ENCODE results near the gene RAB29. TPM values are rescaled to one million over a fixed set of nuclear protein-coding genes. Genes with fewer than 3 reads are reported as not detected.

RAB29 gene
- total RNA-seq, 4 donors from 2014 or later: 17.0 to 74.8 (median 43.4) TPM

- no peaks in the 10 kb centered on the region for H3K27me3 ChIP-seq
- whole genome bisulfite sequencing, 2 donors (ENCODE audit: low coverage in 1 of 2): 80 to 91% methylated on average over 2 of the region's 2 CpGs
- no peaks in the 10 kb centered on the region for H3K9me3 ChIP-seq
- H3K4me3 ChIP-seq: no peak overlapping the region
- no peak for TF ChIP-seq EP300 (IDR thresholded peaks at IDR 0.05)
- no peak for TF ChIP-seq POLR2A (IDR thresholded peaks at IDR 0.05)
- TF ChIP-seq POLR2AphosphoS5 (IDR thresholded peaks at IDR 0.05): no peak
- no peak for TF ChIP-seq CTCF (IDR thresholded peaks at IDR 0.05)
- H3K27ac ChIP-seq: no peak overlapping the region
- peaks cover 0 to 6% (median 0%) of the 10 kb centered on the region in 3 donors for H3K4me1 ChIP-seq
- no peak for ATAC-seq
- peaks cover 0 to 3% of the 10 kb centered on the region in 2 donors for H3K36me3 ChIP-seq
Measured at GRCh38 chr1:205764578-205764977, 10.7 kb downstream of the RAB29 start.

DNA sequence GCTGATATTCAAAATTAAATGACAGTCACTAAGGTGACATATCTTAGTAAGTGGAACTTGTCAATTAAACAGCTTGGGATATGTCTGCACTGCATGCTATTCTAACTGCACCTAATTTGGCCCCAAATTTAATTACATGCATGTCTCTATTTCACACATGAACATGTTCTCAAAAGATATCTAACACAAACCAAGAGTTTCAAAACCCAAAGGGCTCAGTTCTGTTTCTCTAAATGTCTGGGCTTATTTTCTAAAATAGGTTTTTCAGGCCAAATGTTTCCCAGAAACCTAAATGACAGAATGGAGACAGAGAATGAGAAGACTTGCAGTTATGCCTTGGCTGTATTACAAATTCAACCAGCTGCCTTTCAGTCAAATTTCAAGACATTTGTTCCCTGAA, 11.3 kb downstream of the RAB29 start:
- Histone ChIP-seq H3K4me1 (no peaks in the 10 kb centered on the region), H3K9me3 (no peaks in the 10 kb centered on the region), H3K27me3 (no peaks in the 10 kb centered on the region), H3K27ac (no peak overlapping the region), H3K4me3 (no peak overlapping the region), H3K36me3 (peaks cover 0 to under 1% of the 10 kb centered on the region in 2 donors)
- TF ChIP-seq POLR2AphosphoS5 (IDR thresholded peaks at IDR 0.05): no peak
- no peak for TF ChIP-seq EP300 (IDR thresholded peaks at IDR 0.05)
- no peak for TF ChIP-seq POLR2A (IDR thresholded peaks at IDR 0.05)
- TF ChIP-seq CTCF (IDR thresholded peaks at IDR 0.05): no peak
- no peak for ATAC-seq

- 43 to 65% methylated on average over 1 to 3 of the region's 3 CpGs for WGBS, 2 donors (ENCODE audit: low coverage in 1 of 2)
- ATAC-seq: no peak
- H3K27ac ChIP-seq: no peak overlapping the region
- H3K4me1 ChIP-seq: no peaks in the 10 kb centered on the region
- H3K9me3 ChIP-seq: no peaks in the 10 kb centered on the region
- no peaks in the 10 kb centered on the region for H3K27me3 ChIP-seq
- TF ChIP-seq CTCF (IDR thresholded peaks at IDR 0.05): no peak
- TF ChIP-seq POLR2AphosphoS5 (IDR thresholded peaks at IDR 0.05): no peak
- no peak for TF ChIP-seq EP300 (IDR thresholded peaks at IDR 0.05)
- H3K36me3 ChIP-seq: no peaks in the 10 kb centered on the region
- H3K4me3 ChIP-seq: no peak overlapping the region
Measured at GRCh38 chr1:205760606-205761005, 14.7 kb downstream of the RAB29 start.

- Histone ChIP-seq H3K27me3 (no peaks in the 10 kb centered on the region), H3K27ac (no peak overlapping the region), H3K9me3 (no peaks in the 10 kb centered on the region), H3K4me3 (no peak overlapping the region), H3K36me3 (no peaks in the 10 kb centered on the region), H3K4me1 (no peaks in the 10 kb centered on the region)
- WGBS, 2 donors (ENCODE audit: low coverage in 1 of 2): 89 to 100% methylated on average over 3 of the region's 3 CpGs
- TF ChIP-seq POLR2AphosphoS5 (IDR thresholded peaks at IDR 0.05) (no peak), POLR2A (IDR thresholded peaks at IDR 0.05) (no peak), EP300 (IDR thresholded peaks at IDR 0.05) (no peak), CTCF (IDR thresholded peaks at IDR 0.05) (no peak)
- ATAC-seq: no peak
Measured at GRCh38 chr1:205756552-205756951, 18.7 kb downstream of the RAB29 start.

GRCh38 chr1:205754857-205755256, 20.4 kb downstream of the RAB29 start:
- TF ChIP-seq CTCF (IDR thresholded peaks at IDR 0.05) (no peak), POLR2A (IDR thresholded peaks at IDR 0.05) (no peak), EP300 (IDR thresholded peaks at IDR 0.05) (no peak), POLR2AphosphoS5 (IDR thresholded peaks at IDR 0.05) (no peak)
- no peaks in the 10 kb centered on the region for H3K27me3 ChIP-seq
- no peaks in the 10 kb centered on the region for H3K36me3 ChIP-seq
- ATAC-seq: no peak
- H3K4me3 ChIP-seq: no peak overlapping the region
- peaks cover 0 to 6% (median 0%) of the 10 kb centered on the region in 3 donors for H3K4me1 ChIP-seq
- H3K9me3 ChIP-seq: no peaks in the 10 kb centered on the region
- H3K27ac ChIP-seq: no peak overlapping the region
- 70 to 82% methylated on average over 5 of the region's 5 CpGs for WGBS, 2 donors (ENCODE audit: low coverage in 1 of 2)

Measured in gastroesophageal sphincter (tissue), 4 donors.